Naive thymus-derived CD4-positive, alpha-beta T cell (primary cell): Measurements from ENCODE around the gene CISD1. TPM values are rescaled to one million over a fixed set of nuclear protein-coding genes. Genes with fewer than 3 reads are reported as not detected.

Experiments used
- ATAC-seq: fragments of 150-1000 bp; cut with Tn5 transposase; 2 replicates; pipeline ENCODE4 v1.10.0; 2021; ENCODE audit warnings: mild to moderate bottlenecking, moderate library complexity
- CTCF ChIA-PET: fragments of 350-600 bp; sonication (Branson Sonifier 250); formaldehyde crosslinking; loops from one replicate; lab custom pipeline; 2021; ENCODE audit warnings: antibody characterized with exemption; lab: Charles Lee
- POLR2A ChIA-PET: fragments of 350-600 bp; sonication (Branson Sonifier 250); formaldehyde crosslinking; loops from one replicate; lab custom pipeline; 2021; ENCODE audit warnings: antibody characterized with exemption, inconsistent platforms; lab: Charles Lee
- DNase-seq, 9 donors: peaks; one replicate each; pipeline versions ENCODE4 v3.0.0 to v3.0.0-alpha.2; 2020 to 2022; ENCODE audit warnings: mixed read lengths in 1 of 9
- H3K27ac ChIP-seq: one replicate; pipeline ENCODE4 v1.7.0; 2013; ENCODE audit warnings: mild to moderate bottlenecking, low read depth, low read length, moderate library complexity
- H3K27me3 ChIP-seq, 2 donors: one replicate each; pipeline ENCODE4 v1.7.0; 2013; ENCODE audit warnings: low read length in 2 of 2, mild to moderate bottlenecking in 2 of 2, moderate library complexity in 2 of 2; ENCODE audit not compliant: control insufficient read depth in 2 of 2, insufficient read depth in 2 of 2
- H3K36me3 ChIP-seq, 3 experiments: 1 replicate in 2 of 3; 2 replicates in 1 of 3; pipeline ENCODE4 v1.7.0; 2013; ENCODE audit warnings: low read length in 3 of 3, mild to moderate bottlenecking in 3 of 3, moderate library complexity in 1 of 3; ENCODE audit not compliant: insufficient read depth in 3 of 3, control insufficient read depth in 2 of 3
- H3K4me1 ChIP-seq, 2 donors: one replicate each; pipeline ENCODE4 v1.7.0; 2013; ENCODE audit warnings: low read length in 2 of 2, mild to moderate bottlenecking in 2 of 2, moderate library complexity in 1 of 2; ENCODE audit not compliant: control insufficient read depth in 2 of 2, insufficient read depth in 2 of 2
- H3K4me3 ChIP-seq: 2 replicates; pipeline ENCODE4 v1.7.0; 2013; ENCODE audit warnings: mild to moderate bottlenecking, low read length
- H3K9me3 ChIP-seq, 3 experiments: 1 replicate in 2 of 3; 2 replicates in 1 of 3; pipeline ENCODE4 v1.7.0; 2013; ENCODE audit warnings: low read length in 3 of 3; ENCODE audit not compliant: control insufficient read depth in 2 of 3
- H3K27ac Mint-ChIP-seq, 9 donors: one replicate each; pipeline ENCODE4 v1.8.0; 2020 to 2022; ENCODE audit warnings: mixed read lengths in 9 of 9, mild to moderate bottlenecking in 8 of 9, moderate library complexity in 5 of 9, inconsistent platforms in 2 of 9
- H3K27me3 Mint-ChIP-seq, 5 donors: one replicate each; pipeline ENCODE4 v1.8.0; 2021 to 2022; ENCODE audit warnings: mixed read lengths in 5 of 5, mild to moderate bottlenecking in 1 of 5
- H3K36me3 Mint-ChIP-seq, 5 donors: one replicate each; pipeline ENCODE4 v1.8.0; 2020 to 2022; ENCODE audit warnings: mixed read lengths in 5 of 5, mild to moderate bottlenecking in 3 of 5, inconsistent platforms in 1 of 5
- H3K4me1 Mint-ChIP-seq, 7 donors: one replicate each; pipeline ENCODE4 v1.8.0; 2020 to 2022; ENCODE audit warnings: mixed read lengths in 7 of 7, mild to moderate bottlenecking in 3 of 7, inconsistent platforms in 1 of 7
- H3K4me3 Mint-ChIP-seq, 10 donors: one replicate each; pipeline ENCODE4 v1.8.0; 2020 to 2022; ENCODE audit warnings: mild to moderate bottlenecking in 10 of 10, mixed read lengths in 10 of 10, moderate library complexity in 6 of 10, inconsistent platforms in 2 of 10
- H3K9me3 Mint-ChIP-seq, 11 donors: one replicate each; pipeline ENCODE4 v1.8.0; 2020 to 2022; ENCODE audit warnings: mixed read lengths in 11 of 11, mild to moderate bottlenecking in 4 of 11, inconsistent platforms in 1 of 11, moderate library complexity in 1 of 11
- intact Hi-C, 2 donors: fragments of 100-400 bp; cut with micrococcal nuclease; formaldehyde crosslinking; loops; one replicate each; pipeline ENCODE4 v1.15.1; 2023
- polyA plus RNA-seq, 2 donors: library from polyadenylated mRNA; unstranded; fragments of 300-500 nt; fragmentation: Illumina TruSeq; gene quantifications; one replicate each; pipeline ENCODE4 v1.2.3, GENCODE V29; 2021
- total RNA-seq, 6 experiments: library from RNA in 5 of 6; stranded (reverse) in 5 of 6; gene quantifications; 1 replicate in 5 of 6; 2 replicates in 1 of 6; pipeline ENCODE4 v1.2.3 and lab custom pipeline; 2021 to 2026

The CISD1 gene
- total and polyA plus RNA-seq, 7 experiments from 2014 or later, result 5.1 to 60.4 (median 15.5) TPM

DNA sequence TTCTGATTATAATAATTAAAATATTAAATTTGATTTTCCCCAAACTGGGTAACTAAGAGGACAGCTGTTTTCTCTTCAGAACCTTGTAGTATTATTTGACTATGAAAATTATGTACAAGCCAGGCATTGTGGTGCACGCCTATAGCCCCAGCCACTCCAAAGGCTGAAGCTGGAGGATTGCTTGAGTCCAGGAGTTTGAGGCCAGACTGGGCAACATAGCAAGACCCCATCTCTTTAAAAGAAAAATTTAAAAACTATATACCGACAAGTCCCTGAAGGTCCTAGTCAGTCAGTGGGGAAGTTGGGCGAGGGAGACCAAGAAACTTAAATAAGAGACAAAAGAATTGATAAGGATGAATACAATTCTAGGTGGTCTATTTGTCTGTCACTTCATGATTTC lies 38.7 kb downstream of the CISD1 start:
- Histone ChIP-seq H3K9me3 (no peaks in the 10 kb centered on the region), H3K36me3 (no peaks in the 10 kb centered on the region), H3K27me3 (no peaks in the 10 kb centered on the region), H3K4me1 (no peaks in the 10 kb centered on the region), H3K4me3 (no peak overlapping the region), H3K27ac (no peak overlapping the region)
- no peak for DNase-seq
- H3K4me1 Mint-ChIP-seq, result no peaks in the 10 kb centered on the region
- ATAC-seq, result no peak
- H3K36me3 Mint-ChIP-seq, result no peaks in the 10 kb centered on the region
- peaks cover 18 to 52% (median 30%) of the 10 kb centered on the region in 5 donors for H3K27me3 Mint-ChIP-seq
- no peak overlapping the region for H3K27ac Mint-ChIP-seq
- intact Hi-C loops, result no loop called here
- H3K4me3 Mint-ChIP-seq, result no peak overlapping the region
- no peaks in the 10 kb centered on the region for H3K9me3 Mint-ChIP-seq
- ChIA-PET POLR2A (no interaction called here), CTCF (interaction anchor here (0.7 to 1.0 kb wide), 2 partner anchors 8 to 77 kb away, joined by 3 read pairs; no protein-coding TSS in a partner anchor)

DNA sequence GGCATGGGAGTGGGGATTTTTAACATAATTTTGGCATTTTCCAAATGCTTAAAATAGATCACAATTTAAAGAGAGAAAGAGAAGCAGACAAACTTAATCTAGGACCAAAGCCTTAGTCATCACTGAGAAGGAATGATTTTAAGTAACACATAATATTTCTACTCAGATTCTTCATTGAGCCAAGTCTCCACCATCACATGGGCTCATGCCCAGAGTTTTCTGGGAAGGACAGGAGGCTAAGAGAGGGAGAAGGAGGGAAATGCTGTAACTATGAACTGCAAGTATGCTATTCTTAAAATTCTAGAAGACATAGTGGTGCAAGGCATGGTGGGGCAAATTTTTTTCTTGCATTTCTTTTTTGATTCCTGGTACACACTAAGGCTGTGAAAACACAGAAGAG lies 42.1 kb downstream of the CISD1 start:
- no peaks in the 10 kb centered on the region for H3K9me3 Mint-ChIP-seq
- H3K4me1 Mint-ChIP-seq, result no peaks in the 10 kb centered on the region
- H3K27ac Mint-ChIP-seq, result no peak overlapping the region
- Histone ChIP-seq H3K9me3 (no peaks in the 10 kb centered on the region), H3K27me3 (no peaks in the 10 kb centered on the region), H3K27ac (no peak overlapping the region), H3K4me1 (no peaks in the 10 kb centered on the region), H3K4me3 (no peak overlapping the region), H3K36me3 (no peaks in the 10 kb centered on the region)
- H3K36me3 Mint-ChIP-seq, result no peaks in the 10 kb centered on the region
- ATAC-seq, result no peak
- no peak overlapping the region for H3K4me3 Mint-ChIP-seq
- ChIA-PET POLR2A (no interaction called here), CTCF (no interaction called here)
- DNase-seq, result no peak
- H3K27me3 Mint-ChIP-seq, result peaks cover 7 to 36% (median 25%) of the 10 kb centered on the region in 5 donors
- intact Hi-C loops, result no loop called here

DNA sequence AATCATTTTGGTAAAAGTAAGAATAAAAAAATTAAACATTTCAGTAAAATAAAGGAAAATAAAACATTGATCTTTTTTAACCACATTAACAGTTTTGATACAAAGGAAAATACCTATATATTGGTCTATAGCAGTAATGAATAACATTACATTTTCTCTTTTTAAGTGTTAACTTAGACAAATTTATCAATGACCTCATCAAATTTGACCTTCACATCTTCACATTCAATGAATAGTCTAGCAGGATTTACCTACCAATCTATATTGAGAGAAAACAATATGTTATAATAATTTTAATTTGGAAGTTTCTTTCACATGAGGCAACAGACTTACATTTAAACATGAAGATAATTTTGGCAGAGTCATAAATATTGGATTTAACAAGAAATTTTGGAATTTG lies 47.9 kb downstream of the CISD1 start:
- CTCF ChIA-PET, result no interaction called here
- H3K27ac Mint-ChIP-seq, result no peak overlapping the region
- intact Hi-C loops, result no loop called here
- H3K36me3 Mint-ChIP-seq, result no peaks in the 10 kb centered on the region
- H3K36me3 ChIP-seq, result no peaks in the 10 kb centered on the region
- H3K9me3 Mint-ChIP-seq, result no peaks in the 10 kb centered on the region
- DNase-seq, result no peak
- no peaks in the 10 kb centered on the region for H3K9me3 ChIP-seq
- H3K27me3 ChIP-seq, result no peaks in the 10 kb centered on the region
- H3K27ac ChIP-seq, result no peak overlapping the region
- no peak overlapping the region for H3K4me3 Mint-ChIP-seq
- ATAC-seq, result no peak
- POLR2A ChIA-PET, result no interaction called here
- H3K4me1 Mint-ChIP-seq, result no peaks in the 10 kb centered on the region
- no peak overlapping the region for H3K4me3 ChIP-seq
- no peaks in the 10 kb centered on the region for H3K4me1 ChIP-seq
- H3K27me3 Mint-ChIP-seq, result peaks cover 0 to 31% (median 0%) of the 10 kb centered on the region in 5 donors

DNA sequence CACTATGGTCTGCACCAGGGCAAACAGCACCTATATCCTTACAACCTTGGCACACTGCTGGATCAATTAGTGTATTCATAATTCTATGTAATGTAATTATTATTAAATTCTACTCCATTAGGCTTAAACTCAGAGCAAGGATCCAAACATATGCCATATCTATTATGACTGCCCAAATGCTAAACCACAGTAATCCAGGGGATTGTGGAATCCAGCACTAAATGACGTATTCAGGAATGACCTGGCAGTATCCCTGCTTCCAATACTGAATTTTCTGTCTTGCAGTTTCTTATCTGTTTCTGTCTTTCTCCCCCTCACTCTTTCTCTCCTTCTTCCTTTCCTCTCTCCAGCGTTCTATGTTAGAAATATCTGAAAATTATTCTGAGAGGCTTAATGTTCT lies 49.4 kb downstream of the CISD1 start:
- CTCF ChIA-PET, result no interaction called here
- intact Hi-C loops, result no loop called here
- H3K36me3 Mint-ChIP-seq, result no peaks in the 10 kb centered on the region

DNA sequence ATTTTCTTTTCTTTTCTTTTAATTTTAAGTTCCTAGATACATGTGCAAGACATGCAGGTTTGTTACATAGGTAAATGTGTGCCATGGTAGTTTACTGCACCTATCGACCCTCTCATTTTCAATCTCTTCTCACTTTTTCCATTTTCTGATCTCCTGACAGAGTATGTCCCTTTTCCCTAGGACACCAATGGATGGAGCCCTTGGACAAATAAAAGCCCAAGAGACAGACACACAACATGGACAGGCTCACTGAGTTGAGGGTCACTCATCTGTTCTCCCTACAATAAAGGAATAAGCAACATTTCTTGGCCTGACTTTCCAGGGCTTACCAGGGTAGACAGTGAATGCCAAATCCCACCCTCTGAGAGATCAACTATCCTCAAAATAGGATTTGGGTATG lies 50.6 kb downstream of the CISD1 start:
- ATAC-seq (no peak), DNase-seq (no peak)
- H3K27ac ChIP-seq, result no peak overlapping the region
- peaks cover 0 to 8% of the 10 kb centered on the region in 2 donors for H3K4me1 ChIP-seq
- peaks cover 0 to 21% (median 0%) of the 10 kb centered on the region in 5 donors for H3K27me3 Mint-ChIP-seq
- intact Hi-C loops, result no loop called here
- no peak overlapping the region for H3K27ac Mint-ChIP-seq
- no peaks in the 10 kb centered on the region for H3K27me3 ChIP-seq
- no peaks in the 10 kb centered on the region for H3K36me3 ChIP-seq
- ChIA-PET CTCF (no interaction called here), POLR2A (no interaction called here)
- H3K4me3 ChIP-seq, result no peak overlapping the region
- H3K4me3 Mint-ChIP-seq, result no peak overlapping the region
- H3K9me3 Mint-ChIP-seq, result no peaks in the 10 kb centered on the region
- H3K4me1 Mint-ChIP-seq, result peaks cover 8 to 12% (median 10%) of the 10 kb centered on the region in 7 donors
- no peaks in the 10 kb centered on the region for H3K36me3 Mint-ChIP-seq
- H3K9me3 ChIP-seq, result no peaks in the 10 kb centered on the region

More for the DNA sequence above, 49.4 kb downstream of the CISD1 start:
- Mint-ChIP-seq H3K27ac (no peak overlapping the region), H3K27me3 (peaks cover 0 to 30% (median 0%) of the 10 kb centered on the region in 5 donors), H3K9me3 (no peaks in the 10 kb centered on the region), H3K4me3 (no peak overlapping the region), H3K4me1 (peaks cover 8 to 12% (median 10%) of the 10 kb centered on the region in 7 donors)
- POLR2A ChIA-PET, result no interaction called here
- ATAC-seq (no peak), DNase-seq (no peak)
- Histone ChIP-seq H3K4me3 (no peak overlapping the region), H3K9me3 (no peaks in the 10 kb centered on the region), H3K4me1 (peaks cover 0 to 8% of the 10 kb centered on the region in 2 donors), H3K27ac (no peak overlapping the region), H3K36me3 (no peaks in the 10 kb centered on the region), H3K27me3 (no peaks in the 10 kb centered on the region)

DNA sequence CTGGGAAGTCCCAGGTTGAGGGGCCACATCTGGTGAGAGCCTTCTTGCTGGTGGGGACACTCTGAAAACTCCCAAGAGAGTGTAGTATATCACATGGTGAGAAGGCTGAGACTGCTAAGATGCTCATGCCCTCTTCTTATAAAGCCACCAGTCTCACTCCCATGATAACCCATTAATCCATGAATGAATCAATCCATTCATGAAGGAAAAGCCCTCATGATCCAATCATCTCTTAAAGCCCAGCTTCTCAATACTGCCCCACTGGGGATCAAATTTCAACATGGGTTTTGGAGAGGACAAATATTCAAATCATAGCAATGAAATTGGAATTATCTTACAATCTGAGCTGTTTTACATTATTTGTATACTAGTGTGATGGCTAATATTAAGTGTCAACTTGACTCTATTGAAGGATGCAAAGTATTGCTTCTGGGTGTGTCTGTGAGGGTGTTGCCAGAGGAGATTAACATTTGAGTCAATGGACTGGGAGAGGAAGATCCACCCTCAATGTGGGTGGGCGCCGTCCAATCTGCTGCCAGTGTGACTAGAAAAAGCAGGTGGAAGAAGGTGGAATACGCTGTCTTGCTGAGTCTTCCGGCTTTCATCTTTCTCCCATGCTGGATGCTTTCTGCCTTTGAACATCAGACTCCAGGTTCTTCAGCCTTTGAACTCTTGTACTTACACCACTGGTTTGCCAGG lies 51.5 kb downstream of the CISD1 start:
- peaks cover 0 to 8% of the 10 kb centered on the region in 2 donors for H3K4me1 ChIP-seq
- Mint-ChIP-seq H3K27me3 (peaks cover 0 to 15% (median under 1%) of the 10 kb centered on the region in 5 donors), H3K27ac (no peak overlapping the region), H3K36me3 (no peaks in the 10 kb centered on the region), H3K9me3 (no peaks in the 10 kb centered on the region), H3K4me3 (no peak overlapping the region), H3K4me1 (peaks cover 8 to 12% (median 10%) of the 10 kb centered on the region in 7 donors)
- H3K36me3 ChIP-seq, result no peaks in the 10 kb centered on the region
- no peaks in the 10 kb centered on the region for H3K9me3 ChIP-seq
- H3K27me3 ChIP-seq, result no peaks in the 10 kb centered on the region
- H3K4me3 ChIP-seq, result no peak overlapping the region
- ChIA-PET POLR2A (no interaction called here), CTCF (no interaction called here)
- no peak overlapping the region for H3K27ac ChIP-seq
- intact Hi-C loops, result no loop called here
- ATAC-seq (no peak), DNase-seq (no peak)
